Mammary epithelial cell (primary cell): Measurements from ENCODE around the gene TTC39C.

Experiments
- CTCF ChIP-seq, 2 donors: IDR thresholded peaks in 1 of 2; conservative IDR thresholded peaks in 1 of 2; 2 replicates each; pipeline ENCODE4 v1.5.1; 2011 to 2012; ENCODE audit warnings: inconsistent platforms in 2 of 2, low read length in 2 of 2, mild to moderate bottlenecking in 2 of 2, control low read depth in 1 of 2, low read depth in 1 of 2; ENCODE audit not compliant: insufficient read depth in 1 of 2; ENCODE audit errors: extremely low read depth in 1 of 2
- EZH2 ChIP-seq: IDR thresholded peaks from 2 replicates; pipeline ENCODE4 v1.6.1; 2012; ENCODE audit warnings: low read length, inconsistent platforms, borderline replicate concordance

- TF ChIP-seq CTCF (conservative IDR thresholded peaks at IDR 0.05 in 1 of 2, IDR thresholded peaks at IDR 0.05 in 1 of 2; ENCODE audit: extremely low read depth in 1 of 2, insufficient read depth in 1 of 2, low read depth in 1 of 2, low read length in 2 of 2) (no peak), EZH2 (no peak)
These were observed 94.1 kb downstream of the TTC39C start for GRCh38 chr18:24108641-24109040.
